Effector memory CD4-positive, alpha-beta T cell (primary cell): ENCODE data around the gene TTI1.

ENCODE experiments used
- DNase-seq, 3 donors: peaks; one replicate each; pipeline ENCODE4 v3.0.0-alpha.2; 2020
- H3K27ac ChIP-seq: 2 replicates; pipeline ENCODE4 v1.7.0; 2013; ENCODE audit warnings: mild to moderate bottlenecking, low read length, moderate library complexity; ENCODE audit not compliant: insufficient read depth, poor library complexity, severe bottlenecking
- H3K27me3 ChIP-seq: replicated peaks from 2 replicates; pipeline ENCODE4 v1.7.0; 2013; ENCODE audit warnings: mild to moderate bottlenecking, low read length; ENCODE audit not compliant: insufficient read depth, control insufficient read depth, poor library complexity, severe bottlenecking
- H3K36me3 ChIP-seq: 2 replicates; pipeline ENCODE4 v1.7.0; 2013; ENCODE audit warnings: mild to moderate bottlenecking, low read length, moderate library complexity; ENCODE audit not compliant: control insufficient read depth, insufficient read depth
- H3K4me1 ChIP-seq: 2 replicates; pipeline ENCODE4 v1.7.0; 2013; ENCODE audit warnings: low read length, mild to moderate bottlenecking; ENCODE audit not compliant: control insufficient read depth, insufficient read depth, poor library complexity, severe bottlenecking
- H3K4me3 ChIP-seq: 2 replicates; pipeline ENCODE4 v1.7.0; 2013; ENCODE audit warnings: low read length, low read depth, mild to moderate bottlenecking; ENCODE audit not compliant: insufficient read depth, poor library complexity, severe bottlenecking
- H3K9me3 ChIP-seq: 2 replicates; pipeline ENCODE4 v1.7.0; 2013; ENCODE audit warnings: mild to moderate bottlenecking, low read length, moderate library complexity; ENCODE audit not compliant: control insufficient read depth

Gene TTI1

GRCh38 chr20:38055848-38056247 is 22.6 kb upstream of the TTI1 start:
- Histone ChIP-seq H3K27ac (no peak overlapping the region), H3K9me3 (no peaks in the 10 kb centered on the region), H3K27me3 (no peaks in the 10 kb centered on the region), H3K36me3 (peaks cover 39% of the 10 kb centered on the region), H3K4me1 (no peaks in the 10 kb centered on the region), H3K4me3 (no peak overlapping the region)
- no peak for DNase-seq

GRCh38 chr20:38055294-38055693 is 22.0 kb upstream of the TTI1 start:
- no peak for DNase-seq
- H3K27me3 ChIP-seq = no peaks in the 10 kb centered on the region
- no peaks in the 10 kb centered on the region for H3K4me1 ChIP-seq
- no peak overlapping the region for H3K4me3 ChIP-seq
- H3K9me3 ChIP-seq = no peaks in the 10 kb centered on the region
- H3K36me3 ChIP-seq = peaks cover 33% of the 10 kb centered on the region
- no peak overlapping the region for H3K27ac ChIP-seq

- Histone ChIP-seq H3K36me3 (peaks cover 29% of the 10 kb centered on the region), H3K27ac (no peak overlapping the region), H3K9me3 (no peaks in the 10 kb centered on the region), H3K4me3 (no peak overlapping the region), H3K27me3 (no peaks in the 10 kb centered on the region), H3K4me1 (no peaks in the 10 kb centered on the region)
- DNase-seq = no peak
These were observed 21.4 kb upstream of the TTI1 start for GRCh38 chr20:38054647-38055046.

DNA sequence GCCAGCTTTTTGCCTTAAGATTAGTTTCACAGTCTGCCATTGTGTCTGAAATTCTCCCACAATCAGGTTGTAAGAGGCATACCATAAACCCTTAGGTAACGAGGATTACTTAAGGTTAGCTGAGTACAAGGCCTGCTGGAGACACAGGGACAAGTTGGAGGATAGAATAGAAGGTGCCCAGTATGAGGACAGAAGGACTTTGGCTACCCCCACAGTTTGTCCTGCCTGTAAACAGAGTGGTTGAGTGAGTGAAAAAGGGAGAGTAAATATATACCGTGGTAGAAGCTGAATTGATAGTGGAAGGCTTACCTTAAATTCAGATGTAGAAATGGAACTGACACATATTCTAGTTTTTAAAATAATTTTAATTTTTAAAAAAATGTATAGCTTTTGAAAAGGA is 19.6 kb upstream of the TTI1 start:
- no peak overlapping the region for H3K27ac ChIP-seq
- H3K27me3 ChIP-seq = no peaks in the 10 kb centered on the region
- H3K9me3 ChIP-seq = no peaks in the 10 kb centered on the region
- peaks cover 17% of the 10 kb centered on the region for H3K36me3 ChIP-seq
- DNase-seq = no peak
- H3K4me3 ChIP-seq = no peak overlapping the region
- no peaks in the 10 kb centered on the region for H3K4me1 ChIP-seq

- DNase-seq = no peak
- Histone ChIP-seq H3K9me3 (no peaks in the 10 kb centered on the region), H3K27me3 (no peaks in the 10 kb centered on the region), H3K27ac (no peak overlapping the region), H3K4me3 (no peak overlapping the region), H3K36me3 (peaks cover 17% of the 10 kb centered on the region), H3K4me1 (no peaks in the 10 kb centered on the region)
These were observed 17.4 kb upstream of the TTI1 start for GRCh38 chr20:38050686-38051085.

DNA sequence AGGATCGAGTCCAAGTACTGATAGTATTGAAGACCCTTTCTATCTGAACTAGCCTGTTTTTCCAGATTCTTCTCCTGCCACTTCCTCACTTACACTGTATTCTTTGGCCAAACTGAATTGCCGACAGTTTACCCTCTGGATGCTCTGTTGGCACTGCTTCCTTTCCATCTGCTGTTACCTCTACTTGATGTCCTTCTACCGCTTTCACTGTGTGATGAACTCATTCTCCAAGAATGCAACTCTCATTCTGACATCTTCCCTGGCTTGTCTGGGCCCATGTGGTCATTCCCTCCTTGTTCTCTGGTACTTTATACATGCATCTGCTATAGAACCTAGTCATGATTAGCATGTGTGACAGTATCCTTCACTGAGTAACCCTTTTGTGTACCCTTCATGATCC is 16.5 kb upstream of the TTI1 start:
- H3K36me3 ChIP-seq = peaks cover 17% of the 10 kb centered on the region
- no peaks in the 10 kb centered on the region for H3K27me3 ChIP-seq
- no peak for DNase-seq
- no peaks in the 10 kb centered on the region for H3K9me3 ChIP-seq
- no peak overlapping the region for H3K27ac ChIP-seq
- no peaks in the 10 kb centered on the region for H3K4me1 ChIP-seq
- no peak overlapping the region for H3K4me3 ChIP-seq

GRCh38 chr20:38046572-38046971 is 13.3 kb upstream of the TTI1 start:
- Histone ChIP-seq H3K36me3 (peaks cover 31% of the 10 kb centered on the region), H3K27ac (no peak overlapping the region), H3K4me1 (no peaks in the 10 kb centered on the region), H3K27me3 (no peaks in the 10 kb centered on the region), H3K9me3 (no peaks in the 10 kb centered on the region), H3K4me3 (no peak overlapping the region)
- no peak for DNase-seq

GRCh38 chr20:38044685-38045084 is 11.4 kb upstream of the TTI1 start:
- DNase-seq = no peak
- no peaks in the 10 kb centered on the region for H3K9me3 ChIP-seq
- no peak overlapping the region for H3K27ac ChIP-seq
- peaks cover 34% of the 10 kb centered on the region for H3K36me3 ChIP-seq
- H3K27me3 ChIP-seq = no peaks in the 10 kb centered on the region
- no peak overlapping the region for H3K4me3 ChIP-seq
- no peaks in the 10 kb centered on the region for H3K4me1 ChIP-seq

DNA sequence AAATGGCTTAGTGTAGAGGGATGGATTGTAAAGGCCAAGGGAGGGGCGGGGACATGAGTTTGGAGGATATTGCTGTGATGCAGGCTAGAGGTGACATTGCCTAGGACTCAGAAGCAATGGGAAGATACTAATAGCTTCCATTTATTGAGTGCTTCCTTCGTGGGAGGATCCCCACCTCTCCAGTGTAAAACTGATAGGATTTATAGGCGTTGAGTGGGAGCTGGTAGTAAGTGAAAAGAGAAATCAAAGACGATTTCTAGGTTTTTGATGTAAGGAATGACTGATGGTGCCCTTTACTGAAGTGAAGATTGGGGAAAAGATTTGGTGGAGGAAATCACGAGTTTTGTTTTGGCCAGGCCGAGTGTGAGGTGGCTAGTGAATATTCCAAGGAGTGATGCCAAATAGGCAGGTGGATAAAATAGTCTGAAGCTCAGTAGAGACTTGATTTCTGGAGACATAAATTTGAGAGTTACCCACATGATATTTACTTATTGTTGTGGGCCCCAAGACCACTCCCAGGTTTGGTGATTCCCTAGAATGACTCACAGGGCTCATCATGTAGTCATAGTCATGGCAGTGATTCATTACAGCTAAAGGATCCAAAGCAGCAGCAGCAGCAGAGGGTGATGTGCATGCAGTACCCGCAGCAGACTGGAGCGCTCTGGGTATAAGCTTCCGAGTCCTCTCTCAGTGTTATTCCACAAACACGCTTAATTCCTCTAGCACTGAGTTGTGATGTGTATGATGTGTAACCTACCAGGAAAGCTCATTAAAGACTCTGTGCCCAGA is 10.4 kb upstream of the TTI1 start:
- Histone ChIP-seq H3K27me3 (no peaks in the 10 kb centered on the region), H3K9me3 (no peaks in the 10 kb centered on the region), H3K4me1 (no peaks in the 10 kb centered on the region), H3K27ac (no peak overlapping the region), H3K4me3 (no peak overlapping the region), H3K36me3 (peaks cover 34% of the 10 kb centered on the region)
- DNase-seq = no peak

DNA sequence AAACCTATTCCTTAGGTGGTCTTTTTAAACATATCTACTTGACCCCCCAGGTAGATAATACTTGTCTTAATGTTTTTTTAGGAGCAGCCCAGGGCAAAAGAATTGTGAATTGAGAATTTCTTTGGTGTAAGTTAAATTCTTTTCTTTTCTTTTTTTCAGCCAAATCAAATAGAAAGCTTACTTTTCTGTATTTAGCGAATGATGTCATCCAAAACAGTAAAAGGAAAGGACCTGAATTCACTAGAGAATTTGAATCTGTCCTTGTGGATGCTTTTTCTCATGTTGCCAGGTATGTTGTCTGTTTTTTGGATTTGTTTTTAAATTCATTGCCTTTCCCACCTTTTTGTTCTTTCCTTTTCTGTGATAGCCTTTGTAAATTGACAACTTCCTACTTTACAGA is 7.0 kb upstream of the TTI1 start:
- H3K4me3 ChIP-seq = no peak overlapping the region
- no peak overlapping the region for H3K27ac ChIP-seq
- H3K27me3 ChIP-seq = no peaks in the 10 kb centered on the region
- peaks cover 13% of the 10 kb centered on the region for H3K4me1 ChIP-seq
- no peak for DNase-seq
- no peaks in the 10 kb centered on the region for H3K9me3 ChIP-seq
- H3K36me3 ChIP-seq = peaks cover 27% of the 10 kb centered on the region
